Psoas muscle (tissue), 8 donors: Measurements from ENCODE around the gene NADK2. TPM values are rescaled to one million over a fixed set of nuclear protein-coding genes. Genes with fewer than 3 reads are reported as not detected.

Experiments
- ATAC-seq, 4 donors: fragments of 200-7000 bp; cut with Tn5 transposase; one replicate each; pipeline ENCODE4 v1.9.1; 2020; ENCODE audit warnings: moderate library complexity in 3 of 4, mild to moderate bottlenecking in 2 of 4
- DNase-seq, 2 donors: peaks; one replicate each; pipeline ENCODE4 v3.0.0-alpha.2; 2020
- H3K27ac ChIP-seq: fragments of 200-600 bp; one replicate; pipeline ENCODE4 v1.8.0; 2022
- H3K27me3 ChIP-seq, 3 donors: fragments of 200-600 bp in 1 of 3; one replicate each; pipeline versions ENCODE4 v1.6.1 to v1.8.0; 2013 to 2022; ENCODE audit warnings: low read length in 2 of 3, mild to moderate bottlenecking in 2 of 3, moderate library complexity in 1 of 3; ENCODE audit not compliant: insufficient read depth in 3 of 3
- H3K36me3 ChIP-seq, 2 donors: fragments of 200-600 bp in 1 of 2; one replicate each; pipeline versions ENCODE4 v1.6.1 to v1.8.0; 2013 to 2022; ENCODE audit warnings: low read depth in 1 of 2, mild to moderate bottlenecking in 1 of 2, moderate library complexity in 1 of 2; ENCODE audit not compliant: insufficient read depth in 1 of 2
- H3K4me1 ChIP-seq: fragments of 200-600 bp; one replicate; pipeline ENCODE4 v1.8.0; 2022
- H3K4me3 ChIP-seq: fragments of 200-600 bp; one replicate; pipeline ENCODE4 v1.8.0; 2022; ENCODE audit warnings: mild to moderate bottlenecking
- H3K9me3 ChIP-seq: fragments of 200-600 bp; one replicate; pipeline ENCODE4 v1.8.0; 2022
- CTCF ChIP-seq: fragments of 200-600 bp; IDR thresholded peaks from one replicate; pipeline ENCODE4 v1.8.0; 2022; ENCODE audit warnings: antibody characterized with exemption
- WGBS, 3 donors: extraction: QIAGEN DNeasy Blood & Tissue Kit; methylation state at CpG; one replicate each; pipeline versions ENCODE4 v1.1.6 to v1.1.7; 2013; 5-methylcytosine and 5-hydroxymethylcytosine counted together
- intact Hi-C, 2 donors: fragments of 100-400 bp; cut with DNase I; formaldehyde crosslinking; loops; one replicate each; pipeline versions ENCODE4 v1.11.0 to v1.14.2; 2022
- polyA plus RNA-seq, 3 donors: library from polyadenylated mRNA; stranded (reverse); fragments of 200-250 nt; gene quantifications; one replicate each; pipeline ENCODE4 v1.2.3, GENCODE V29; 2013
- total RNA-seq, 4 donors: library from RNA; stranded (reverse); fragmentation: NEBNext Ultra II Directional in 2 of 4; extraction: Animal tissue kit (Norgen Biotek cat#: 25700) in 2 of 4; gene quantifications; one replicate each; pipeline versions ENCODE4 v1.2.1 to v1.2.4, GENCODE V29; 2021 to 2023
- donor health status: healthy with polysubstance abuse.
- donor health status: DM: no; HTN: no; CAD: no; lungs with moderate emphysema.
- donor health status: Bipolar disorder and iron deficiency.
- donor health status: healthy.
- donor health status: DM: yes; HTN: yes; CAD: no.
- donor health status: DM: no; HTN: no; CAD: no.
- donor health status: DM: no; HTN: no; CAD: no.
- donor health status: DM: yes; HTN: yes; CAD: no.

The NADK2 gene
- total and polyA plus RNA-seq, 7 donors: 13.4 to 46.6 (median 31.7) TPM

- intact Hi-C loops: no loop called here
- TF ChIP-seq CTCF: no peak
- Histone ChIP-seq H3K27me3 (no peaks in the 10 kb centered on the region), H3K4me3 (peak overlapping the region; percentile 85), H3K27ac (peak overlapping the region; percentile 44), H3K4me1 (peaks cover 42% of the 10 kb centered on the region), H3K9me3 (no peaks in the 10 kb centered on the region), H3K36me3 (peaks cover 3 to 13% of the 10 kb centered on the region in 2 donors)
- DNase-seq (no peak), ATAC-seq (no peak)
- WGBS, 3 donors: 4 to 6% (median 5%) methylated on average over 24 of the region's 24 CpGs
These were observed 89.1 kb downstream of the NADK2 start for GRCh38 chr5:36152324-36153297.

- Histone ChIP-seq H3K4me1 (peaks cover 39% of the 10 kb centered on the region), H3K27me3 (no peaks in the 10 kb centered on the region), H3K27ac (peak within 1 kb of the TSS; percentile 89), H3K36me3 (peaks cover 3 to 7% of the 10 kb centered on the region in 2 donors), H3K4me3 (peak within 1 kb of the TSS; percentile 85), H3K9me3 (no peaks in the 10 kb centered on the region)
- TF ChIP-seq CTCF: no peak
- intact Hi-C loops: no loop called here
- 0% methylated on average over 75 to 81 of the region's 81 CpGs for WGBS, 3 donors
- ATAC-seq (peak; percentile 99), DNase-seq (peak; percentile 97 to 98)
These were observed 90.0 kb downstream of the NADK2 start, which contains the start of the genes LMBRD2 and SKP2 for GRCh38 chr5:36151434-36152323. TSS of gene LMBRD2 (minus strand) at chr5:36151887. CDS start at chr5:36143349, 8,538 bp downstream. TSS of gene SKP2 (plus strand) at chr5:36152111. CDS start at chr5:36152263, 152 bp downstream.

- intact Hi-C loops: no loop called here
- peaks cover 31% of the 10 kb centered on the region for H3K4me1 ChIP-seq
- WGBS, 3 donors: 2 to 3% (median 2%) methylated on average over 23 of the region's 23 CpGs
These were observed 90.9 kb downstream of the NADK2 start for GRCh38 chr5:36150676-36151433.

More at GRCh38 chr5:36150676-36151433, 90.9 kb downstream of the NADK2 start:
- H3K36me3 ChIP-seq: peaks cover 3 to 7% of the 10 kb centered on the region in 2 donors
- peak overlapping the region; percentile 89 for H3K27ac ChIP-seq
- TF ChIP-seq CTCF: no peak
- H3K9me3 ChIP-seq: no peaks in the 10 kb centered on the region
- peak; percentile 39 to 72 (median 48) for ATAC-seq
- DNase-seq: peak; percentile 26 to 65
- H3K27me3 ChIP-seq: no peaks in the 10 kb centered on the region
- peak overlapping the region; percentile 85 for H3K4me3 ChIP-seq
